NCI-H1048 (cell line): ENCODE results near the gene FAM168B.
"Not testable (repeated sequence)": the region's sequence is repeated elsewhere in the genome, so short reads cannot be mapped to it uniquely, and the experiment has no call there.

Source experiments
- DNase-seq: peaks from one replicate; lab custom pipeline; 2025; lab: John Stamatoyannopoulos, UW

The FAM168B gene

GRCh38 chr2:131094463-131095281 lies 1.4 kb upstream of the FAM168B start:
- DNase-seq, result no peak

GRCh38 chr2:131093696-131094462 lies 619 bp upstream of the FAM168B start:
- DNase-seq, result no peak

- no peak for DNase-seq
These were observed 728 bp downstream of the FAM168B start for GRCh38 chr2:131092458-131093005.

- DNase-seq, result no peak
These were observed 7.6 kb downstream of the FAM168B start for GRCh38 chr2:131085646-131086045.

GRCh38 chr2:131081190-131081589 lies 12.1 kb downstream of the FAM168B start:
- DNase-seq, result no peak

DNA sequence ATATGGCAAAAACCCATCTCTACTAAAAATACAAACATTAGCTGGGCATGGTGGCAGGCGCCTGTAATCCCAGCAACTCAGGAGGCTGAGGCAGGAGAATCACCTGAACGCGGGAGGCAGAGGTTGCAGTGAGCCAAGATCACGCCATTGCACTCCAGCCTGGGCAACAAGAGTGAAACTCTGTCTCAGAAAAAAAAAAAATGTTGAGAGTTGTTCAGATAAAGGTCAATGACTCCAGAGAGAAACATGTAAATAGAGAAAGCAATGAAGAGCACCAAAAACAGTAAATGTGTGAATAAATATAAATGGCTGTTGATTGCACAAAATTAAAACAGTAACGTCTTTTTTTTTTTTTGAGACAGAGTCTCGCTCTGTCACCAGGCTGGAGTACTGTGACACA lies 13.3 kb downstream of the FAM168B start:
- not testable (repeated sequence) for DNase-seq

DNA sequence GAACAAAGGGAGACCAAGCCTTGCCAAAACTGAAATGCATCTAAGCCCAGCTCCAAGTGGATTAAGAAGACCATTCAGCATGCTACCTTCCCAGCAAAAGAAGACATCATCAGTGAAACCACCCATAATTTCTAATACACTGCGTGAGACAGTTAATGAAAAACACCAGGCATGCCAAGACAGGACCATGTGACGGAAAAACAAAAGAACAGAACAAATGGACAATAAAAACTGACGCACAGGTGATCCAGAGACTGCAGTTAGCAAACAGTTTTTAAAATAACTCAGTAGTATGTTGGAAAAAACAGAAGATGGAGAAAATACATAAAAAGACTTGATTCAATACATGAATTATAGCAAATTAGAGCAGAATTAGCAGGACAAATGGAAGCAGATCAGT lies 15.3 kb downstream of the FAM168B start:
- no peak for DNase-seq

GRCh38 chr2:131077182-131077846 lies 15.9 kb downstream of the FAM168B start:
- DNase-seq, result no peak

GRCh38 chr2:131076707-131077106 lies 16.6 kb downstream of the FAM168B start:
- DNase-seq, result no peak

- DNase-seq, result not testable (repeated sequence)
These were observed 17.7 kb downstream of the FAM168B start for GRCh38 chr2:131075578-131075977.

DNA sequence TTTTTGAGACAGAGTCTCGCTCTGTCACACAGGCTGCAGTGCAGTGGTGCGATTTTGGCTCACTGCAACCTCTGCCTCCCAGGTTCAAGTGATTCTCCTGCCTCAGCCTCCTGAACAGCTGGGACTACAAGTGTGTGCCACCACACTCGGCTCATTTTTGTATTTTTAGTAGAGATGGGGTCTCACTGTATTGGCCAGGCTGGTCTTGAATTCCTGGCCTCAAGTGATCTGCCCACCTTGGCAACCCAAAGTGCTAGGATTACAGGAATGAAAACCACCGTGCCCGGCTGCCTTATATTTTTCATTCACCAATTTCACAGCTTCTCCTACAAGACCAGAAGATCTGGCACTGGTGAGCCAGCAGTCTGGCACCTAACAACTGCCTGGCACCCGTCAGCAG lies 25.1 kb downstream of the FAM168B start:
- DNase-seq, result not testable (repeated sequence)

- DNase-seq, result no peak
These were observed 25.7 kb downstream of the FAM168B start for GRCh38 chr2:131067465-131068125.

- no peak for DNase-seq
These were observed 28.4 kb downstream of the FAM168B start for GRCh38 chr2:131064589-131065512.

GRCh38 chr2:131063501-131064283 lies 29.6 kb downstream of the FAM168B start:
- DNase-seq, result no peak

DNA sequence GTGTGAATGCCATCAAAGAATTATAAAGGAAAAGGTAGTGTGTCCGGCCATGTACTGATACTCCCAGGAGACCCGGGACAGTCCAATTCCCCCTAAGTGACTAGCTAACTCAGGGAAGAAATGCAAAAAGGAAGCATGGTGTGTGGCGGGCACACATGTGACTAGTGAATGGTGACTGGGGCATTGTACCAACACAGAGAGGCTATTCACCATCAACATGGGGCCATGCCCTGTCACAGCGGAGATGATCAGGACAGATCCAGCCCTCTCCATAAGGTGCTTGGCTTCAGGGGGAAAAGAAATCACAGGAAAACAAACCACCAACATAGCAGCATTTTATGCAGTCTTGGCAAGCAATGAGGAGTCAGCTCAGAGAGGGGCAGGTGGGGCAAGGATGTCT lies 34.3 kb downstream of the FAM168B start:
- DNase-seq, result no peak

DNA sequence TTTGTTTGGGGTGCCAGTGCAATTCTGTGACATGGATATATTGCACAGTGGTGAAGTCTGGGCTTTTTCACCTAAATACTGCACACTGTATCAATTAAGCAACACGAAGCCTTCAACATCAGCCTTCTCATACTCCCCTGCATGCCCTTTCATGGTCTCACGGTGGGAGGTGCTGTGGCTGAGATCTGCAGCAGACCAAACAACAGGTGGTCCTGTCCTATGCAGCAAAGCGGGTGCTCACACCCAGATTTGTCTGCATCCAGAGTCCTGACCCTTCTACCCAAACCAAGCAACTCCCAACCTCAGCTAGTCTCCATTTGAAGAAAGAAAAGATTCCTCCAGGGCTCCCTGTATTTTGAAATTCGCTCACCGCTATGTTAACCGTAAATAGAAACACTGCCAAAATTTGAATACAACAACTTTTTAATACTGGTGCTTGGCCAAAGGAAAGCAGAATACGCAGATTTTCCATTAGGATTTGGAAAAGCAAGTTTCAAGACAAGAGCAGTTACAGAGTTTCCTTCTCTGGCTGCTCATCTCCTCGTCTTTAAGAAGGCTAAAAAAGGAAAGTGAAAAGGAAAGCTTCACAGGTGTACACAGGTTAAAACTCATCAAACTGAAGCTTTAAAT lies 34.9 kb downstream of the FAM168B start:
- DNase-seq, result no peak

- no peak for DNase-seq
These were observed 36.4 kb downstream of the FAM168B start for GRCh38 chr2:131056932-131057287.

GRCh38 chr2:131056204-131056931 lies 36.9 kb downstream of the FAM168B start:
- no peak for DNase-seq
